Measurements from ENCODE around the gene DTWD1.

DNA sequence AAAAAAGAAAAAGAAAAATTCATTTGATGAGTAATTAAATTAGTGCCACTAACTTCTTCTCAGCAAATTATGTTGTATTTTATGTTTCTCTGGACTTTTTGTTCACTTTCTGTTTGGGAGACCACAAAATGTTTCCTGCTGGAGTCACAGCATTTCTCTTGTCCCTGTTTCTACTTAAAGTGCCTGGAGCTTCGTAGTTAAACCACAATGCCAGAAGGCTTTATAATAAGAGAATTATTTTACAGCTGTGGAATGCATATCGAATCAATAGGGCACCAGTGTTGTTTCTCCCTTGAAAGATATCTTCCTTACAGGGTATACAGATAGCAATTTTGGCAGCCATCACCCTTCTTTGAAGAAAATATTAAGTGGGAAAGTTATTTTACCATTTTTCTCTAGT is 3.2 kb downstream of the DTWD1 start:
- TF ChIP-seq, protein P1, sequence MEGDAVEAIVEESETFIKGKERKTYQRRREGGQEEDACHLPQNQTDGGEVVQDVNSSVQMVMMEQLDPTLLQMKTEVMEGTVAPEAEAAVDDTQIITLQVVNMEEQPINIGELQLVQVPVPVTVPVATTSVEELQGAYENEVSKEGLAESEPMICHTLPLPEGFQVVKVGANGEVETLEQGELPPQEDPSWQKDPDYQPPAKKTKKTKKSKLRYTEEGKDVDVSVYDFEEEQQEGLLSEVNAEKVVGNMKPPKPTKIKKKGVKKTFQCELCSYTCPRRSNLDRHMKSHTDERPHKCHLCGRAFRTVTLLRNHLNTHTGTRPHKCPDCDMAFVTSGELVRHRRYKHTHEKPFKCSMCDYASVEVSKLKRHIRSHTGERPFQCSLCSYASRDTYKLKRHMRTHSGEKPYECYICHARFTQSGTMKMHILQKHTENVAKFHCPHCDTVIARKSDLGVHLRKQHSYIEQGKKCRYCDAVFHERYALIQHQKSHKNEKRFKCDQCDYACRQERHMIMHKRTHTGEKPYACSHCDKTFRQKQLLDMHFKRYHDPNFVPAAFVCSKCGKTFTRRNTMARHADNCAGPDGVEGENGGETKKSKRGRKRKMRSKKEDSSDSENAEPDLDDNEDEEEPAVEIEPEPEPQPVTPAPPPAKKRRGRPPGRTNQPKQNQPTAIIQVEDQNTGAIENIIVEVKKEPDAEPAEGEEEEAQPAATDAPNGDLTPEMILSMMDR (IDR thresholded peaks at IDR 0.05): no peak
- TF ChIP-seq POLR2A (IDR thresholded peaks at IDR 0.05): no peak
